HCT116 (cell line): ENCODE data around the gene SORCS2.

ENCODE experiments used
- CTCF ChIP-seq, 3 experiments: fragments of 200-600 bp in 1 of 3; sonication (generic) in 1 of 3; IDR thresholded peaks in 2 of 3; conservative IDR thresholded peaks in 1 of 3; 2 replicates each; pipeline ENCODE4 v1.5.1; 2012 to 2017; ENCODE audit warnings: low read depth in 2 of 3, low read length in 2 of 3, antibody characterized with exemption in 1 of 3, borderline replicate concordance in 1 of 3, control low read depth in 1 of 3, mild to moderate bottlenecking in 1 of 3, mixed read lengths in 1 of 3, mixed run types in 1 of 3, moderate library complexity in 1 of 3; ENCODE audit not compliant: insufficient read depth in 1 of 3
- MAX ChIP-seq: IDR thresholded peaks from 2 replicates; pipeline ENCODE4 v1.6.1; 2012
- POLR2A ChIP-seq: IDR thresholded peaks from 2 replicates; pipeline ENCODE4 v1.7.0; 2011; ENCODE audit warnings: borderline replicate concordance; ENCODE audit not compliant: insufficient read depth, insufficient read length; ENCODE audit errors: extremely low read depth
- POLR2AphosphoS5 ChIP-seq: IDR thresholded peaks from 2 replicates; pipeline ENCODE4 v1.6.1; 2011; ENCODE audit warnings: mild to moderate bottlenecking, low read depth, low read length, moderate library complexity
- YY1 ChIP-seq: IDR thresholded peaks from 2 replicates; pipeline ENCODE4 v1.6.1; 2011; ENCODE audit warnings: low read length, low read depth, moderate library complexity, mild to moderate bottlenecking; ENCODE audit not compliant: insufficient replicate concordance; ENCODE audit errors: extremely low read depth

DNA sequence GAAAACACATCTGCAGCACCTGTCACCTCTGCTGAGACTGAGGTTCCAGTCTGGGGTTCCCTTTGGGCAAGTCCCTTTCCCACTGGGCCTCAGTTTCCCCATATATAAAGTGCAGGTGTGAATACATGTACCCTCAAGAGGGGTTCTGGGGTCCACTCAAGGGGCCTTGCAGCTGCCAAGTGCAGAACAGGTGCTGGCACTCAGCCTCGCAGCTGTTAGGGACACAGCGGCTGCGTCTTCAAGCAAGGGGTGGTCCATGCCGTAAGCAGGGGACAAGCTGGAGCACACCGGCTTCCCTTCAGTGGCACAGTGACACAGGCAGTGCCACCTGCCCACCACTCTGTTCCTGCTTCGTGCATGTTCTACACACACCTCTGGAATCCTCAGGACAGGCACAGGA, 329.3 kb downstream of the SORCS2 start:
- TF ChIP-seq CTCF (IDR thresholded peaks at IDR 0.05 in 2 of 3, conservative IDR thresholded peaks at IDR 0.05 in 1 of 3; ENCODE audit: borderline replicate concordance in 1 of 3, insufficient read depth in 1 of 3, low read depth in 2 of 3, low read length in 2 of 3) (no peak), MAX (no peak), POLR2AphosphoS5 (no peak), POLR2A (no peak), YY1 (no peak)
